H1 (cell line): ENCODE measurements around the gene NLK.
"Not testable (repeated sequence)": the region's sequence is repeated elsewhere in the genome, so short reads cannot be mapped to it uniquely, and the experiment has no call there.

Experiments
- BACH1 ChIP-seq: IDR thresholded peaks from 2 replicates; pipeline ENCODE4 v1.6.1; 2012; ENCODE audit warnings: low read length, improper control_type of control experiment
- CTCF ChIP-seq, 3 experiments: IDR thresholded peaks; 1 replicate in 2 of 3; 2 replicates in 1 of 3; pipeline versions ENCODE4 v1.5.1 to v1.6.1; 2011; ENCODE audit warnings: low read length in 3 of 3, mild to moderate bottlenecking in 3 of 3, inconsistent platforms in 2 of 3, low read depth in 1 of 3, moderate library complexity in 1 of 3; ENCODE audit not compliant: insufficient read depth in 1 of 3; ENCODE audit errors: control extremely low read depth in 1 of 3
- EP300 ChIP-seq, 2 experiments: IDR thresholded peaks; 1 replicate in 1 of 2; 2 replicates in 1 of 2; pipeline ENCODE4 v1.6.1; 2011 to 2012; ENCODE audit warnings: low read depth in 2 of 2, low read length in 2 of 2, mild to moderate bottlenecking in 2 of 2, borderline replicate concordance in 1 of 2, inconsistent platforms in 1 of 2, moderate library complexity in 1 of 2
- EZH2 ChIP-seq: fragments of 200-600 bp; sonication (generic); IDR thresholded peaks from 2 replicates; pipeline ENCODE4 v1.7.1; 2012; ENCODE audit warnings: low read depth, mild to moderate bottlenecking, moderate library complexity, low read length, inconsistent platforms; ENCODE audit not compliant: severe bottlenecking
- GABPA ChIP-seq: IDR thresholded peaks from 2 replicates; pipeline ENCODE4 v1.6.1; 2011; ENCODE audit warnings: mild to moderate bottlenecking, low read length, moderate library complexity, borderline replicate concordance; ENCODE audit not compliant: insufficient read depth
- JUN ChIP-seq: IDR thresholded peaks from 2 replicates; pipeline ENCODE4 v1.6.1; 2011; ENCODE audit warnings: low read depth, mild to moderate bottlenecking, improper control_type of control experiment, low read length
- MAX ChIP-seq: IDR thresholded peaks from 2 replicates; pipeline ENCODE4 v1.6.1; 2012; ENCODE audit warnings: inconsistent platforms
- SIN3A ChIP-seq, 2 experiments: IDR thresholded peaks in 1 of 2; conservative IDR thresholded peaks in 1 of 2; 2 replicates each; pipeline ENCODE4 v1.6.1; 2011 to 2012; ENCODE audit warnings: low read length in 2 of 2, improper control_type of control experiment in 1 of 2, low read depth in 1 of 2, mild to moderate bottlenecking in 1 of 2
- TAF1 ChIP-seq: IDR thresholded peaks from 2 replicates; pipeline ENCODE4 v1.6.1; 2011; ENCODE audit warnings: mild to moderate bottlenecking, low read depth, low read length

- TF ChIP-seq MAX; JUN; CTCF (IDR thresholded peaks at IDR 0.05; ENCODE audit: control extremely low read depth in 1 of 3, insufficient read depth in 1 of 3, low read depth in 1 of 3, low read length in 3 of 3); SIN3A (conservative IDR thresholded peaks at IDR 0.05 in 1 of 2, IDR thresholded peaks at IDR 0.05 in 1 of 2; ENCODE audit: low read depth in 1 of 2, low read length in 2 of 2); EZH2; GABPA; EP300 (IDR thresholded peaks at IDR 0.05; ENCODE audit: borderline replicate concordance in 1 of 2, low read depth in 2 of 2, low read length in 2 of 2); BACH1; TAF1: not testable (repeated sequence)
Observed at GRCh38 chr17:28230607-28231006, 188.1 kb downstream of the NLK start.
